HTERT RPE-1 (cell line): ENCODE measurements around the gene SCN3B.
"Not testable (repeated sequence)": the region's sequence is repeated elsewhere in the genome, so short reads cannot be mapped to it uniquely, and the experiment has no call there.

Experiments
- in situ Hi-C: fragments of 300-500 bp; cut with MboI; formaldehyde crosslinking; loops from 4 replicates; pipeline ENCODE4 v1.14.3; 2020; ENCODE audit warnings: low sequenced_read_pairs

The SCN3B gene, protein sequence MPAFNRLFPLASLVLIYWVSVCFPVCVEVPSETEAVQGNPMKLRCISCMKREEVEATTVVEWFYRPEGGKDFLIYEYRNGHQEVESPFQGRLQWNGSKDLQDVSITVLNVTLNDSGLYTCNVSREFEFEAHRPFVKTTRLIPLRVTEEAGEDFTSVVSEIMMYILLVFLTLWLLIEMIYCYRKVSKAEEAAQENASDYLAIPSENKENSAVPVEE

DNA sequence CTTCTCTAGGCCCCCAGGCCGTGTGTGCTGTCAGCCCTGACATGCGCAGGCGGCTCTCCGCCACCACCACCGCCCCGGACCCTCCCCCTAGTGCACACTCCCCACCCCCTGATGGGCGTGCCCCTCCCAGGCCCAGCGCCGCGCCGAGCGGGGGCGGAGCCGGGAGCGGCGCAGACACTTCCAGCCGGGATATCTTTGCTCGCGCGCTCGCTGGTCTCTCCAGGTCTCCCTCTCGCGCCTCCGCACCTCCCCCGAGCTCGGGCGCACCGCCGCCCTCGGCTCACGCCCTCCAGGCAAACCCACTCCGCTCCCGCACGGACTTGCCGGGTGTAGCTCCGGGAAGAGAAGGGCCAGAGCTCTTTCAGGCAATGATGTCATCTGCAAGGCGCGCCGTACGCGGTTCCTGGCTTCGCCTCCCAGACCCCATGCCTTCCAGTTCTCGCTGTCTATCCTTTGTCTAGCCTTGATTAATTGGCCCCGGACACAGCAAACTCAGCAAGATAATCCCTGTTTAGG lies at the start of gene SCN3B:
TSS of gene SCN3B (minus strand) at position 59 of the 516 bp plus-strand sequence. CDS start 823 bp downstream, outside the sequence.
- in situ Hi-C loops: no loop called here

DNA sequence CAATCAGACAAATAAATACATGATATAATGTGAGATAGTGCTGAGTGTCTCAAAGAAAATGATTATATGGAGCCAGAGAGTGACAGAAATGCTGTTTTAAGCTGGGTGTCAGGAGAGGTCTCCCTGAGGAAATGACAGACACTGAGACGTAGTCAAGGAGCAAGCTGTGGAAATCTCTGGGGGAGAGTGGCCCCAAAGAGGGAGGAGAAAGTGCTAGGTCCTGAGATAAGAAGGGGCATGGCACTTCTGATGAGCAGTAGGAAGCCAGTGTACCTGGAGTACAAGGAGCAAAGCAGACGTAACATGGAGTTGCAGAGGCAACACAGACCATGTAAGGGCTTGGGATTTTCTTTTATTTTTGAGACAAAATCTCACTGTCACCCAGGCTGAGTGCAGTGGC lies 48.3 kb upstream of the SCN3B start:
- in situ Hi-C loops: no loop called here

DNA sequence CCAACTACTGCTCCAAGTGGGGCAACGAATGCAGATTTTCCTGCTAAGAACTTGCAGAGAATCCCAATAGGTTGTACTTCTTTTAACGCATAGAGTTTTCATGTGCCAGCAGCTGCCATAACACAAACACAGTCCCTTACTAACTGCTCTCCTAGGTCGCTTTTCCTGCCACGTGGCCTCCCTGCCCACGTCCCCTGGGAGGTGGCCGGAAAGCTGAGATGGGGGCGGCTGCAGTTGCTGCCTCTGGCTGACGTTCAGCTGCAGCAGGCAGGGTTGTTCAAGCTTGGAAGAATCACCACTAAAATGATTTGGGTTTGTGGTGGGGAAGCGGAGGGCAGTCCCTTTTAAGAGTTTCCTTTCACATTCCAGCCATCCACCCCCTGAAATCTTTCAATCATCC lies 47.7 kb upstream of the SCN3B start:
- in situ Hi-C loops: no loop called here

DNA sequence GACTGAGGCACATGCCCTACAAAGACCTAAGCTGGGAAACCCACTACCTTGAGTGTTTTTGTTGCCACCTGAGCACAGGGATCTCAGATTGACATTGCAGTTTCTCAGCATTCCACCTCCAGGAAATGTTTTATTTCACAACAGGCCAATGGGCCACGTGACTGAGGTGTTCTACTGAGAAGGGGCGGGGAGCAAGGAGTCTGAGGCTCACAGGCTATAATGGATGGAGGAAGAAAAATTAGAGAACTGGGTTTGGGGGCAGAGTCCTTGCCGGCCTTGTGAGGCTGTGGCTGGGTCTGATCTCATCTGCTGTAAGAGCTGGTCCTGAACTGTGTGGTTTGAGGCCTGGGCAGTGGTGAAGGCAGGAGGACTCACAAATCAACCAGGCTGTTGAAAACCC lies 46.3 kb upstream of the SCN3B start:
- in situ Hi-C loops: no loop called here

DNA sequence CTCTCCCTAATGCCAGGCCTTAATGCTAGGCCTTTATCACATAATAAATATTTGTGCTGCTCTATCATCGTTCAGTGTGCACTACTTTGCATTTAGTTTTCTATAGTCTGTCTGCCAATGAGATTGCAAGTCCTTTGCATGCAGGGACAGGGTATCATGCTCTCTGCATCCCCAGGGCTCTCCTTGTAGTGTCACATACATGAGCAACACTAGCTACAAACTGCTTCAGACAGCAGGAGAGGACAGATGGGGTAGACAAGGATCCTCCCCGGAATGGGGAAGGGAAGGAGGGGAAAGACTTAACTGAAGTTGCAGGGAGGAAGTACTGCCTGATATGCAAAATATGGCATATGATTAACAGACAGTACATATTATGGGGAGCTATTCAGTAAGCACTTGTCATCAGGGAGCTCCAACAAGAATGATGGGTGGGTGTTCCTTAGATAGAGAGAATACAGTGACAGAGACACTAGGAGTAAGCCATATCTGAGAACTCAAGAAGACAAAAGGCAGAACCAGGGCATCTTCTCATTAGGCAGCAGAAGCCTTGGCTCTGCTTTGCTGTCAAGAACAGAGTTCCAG lies 44.2 kb upstream of the SCN3B start:
- in situ Hi-C loops: no loop called here

DNA sequence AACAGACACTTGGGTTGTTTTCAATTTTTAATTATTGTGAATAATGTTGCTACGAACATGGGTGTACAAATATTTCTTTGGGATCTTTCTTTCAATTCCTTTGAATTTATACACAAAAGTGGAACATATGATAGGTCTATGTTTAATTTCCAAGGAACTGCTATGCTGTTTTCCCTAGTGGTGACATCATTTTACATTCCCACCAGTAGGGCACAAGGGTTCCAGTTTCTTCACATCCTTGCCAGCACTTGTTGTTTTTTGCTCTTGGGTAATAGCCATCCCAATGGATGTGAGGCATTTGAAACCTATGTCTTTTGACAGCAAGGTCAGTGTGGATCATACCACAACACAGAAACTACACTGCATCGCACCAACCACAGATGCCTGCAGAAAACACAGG lies 41.8 kb upstream of the SCN3B start:
- in situ Hi-C loops: no loop called here

DNA sequence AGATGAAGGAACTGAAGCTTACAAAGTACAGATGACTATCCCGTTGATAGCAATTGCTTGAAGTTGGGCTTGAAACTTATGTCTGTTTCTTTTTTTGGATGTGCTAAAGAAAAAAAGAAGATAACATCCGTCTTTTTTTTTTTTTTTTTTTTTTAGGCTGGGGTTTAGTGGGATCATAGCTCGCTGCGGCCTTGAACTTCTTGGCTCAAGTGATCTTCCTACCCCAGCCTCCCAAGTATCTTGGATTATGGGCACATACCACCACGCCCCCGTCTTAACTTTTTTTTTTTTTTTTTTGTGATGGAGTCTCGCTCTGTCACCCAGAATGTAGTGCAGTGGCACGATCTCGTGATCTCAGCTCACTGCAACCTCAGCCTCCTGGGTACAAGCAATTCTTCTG lies 40.8 kb upstream of the SCN3B start:
- in situ Hi-C loops: no loop called here

DNA sequence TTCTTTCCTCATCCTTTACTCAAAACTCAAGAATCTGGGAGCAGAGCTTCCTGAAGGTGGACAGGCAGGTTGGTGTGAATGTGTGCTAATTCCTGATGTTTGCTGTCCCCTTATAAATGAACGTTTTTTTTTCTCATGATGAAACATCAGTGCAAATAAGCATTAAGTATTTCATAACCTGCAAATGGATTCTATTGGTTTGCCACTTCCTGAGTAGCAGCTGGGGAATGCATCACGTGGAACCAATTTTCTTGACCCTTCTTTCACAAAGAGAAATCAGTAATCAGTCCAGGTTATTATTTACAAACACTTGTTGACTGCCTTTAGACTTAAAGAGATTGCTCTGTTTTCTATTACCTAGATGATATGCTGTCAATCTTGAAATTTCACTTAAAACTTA lies 40.1 kb upstream of the SCN3B start:
- in situ Hi-C loops: no loop called here

DNA sequence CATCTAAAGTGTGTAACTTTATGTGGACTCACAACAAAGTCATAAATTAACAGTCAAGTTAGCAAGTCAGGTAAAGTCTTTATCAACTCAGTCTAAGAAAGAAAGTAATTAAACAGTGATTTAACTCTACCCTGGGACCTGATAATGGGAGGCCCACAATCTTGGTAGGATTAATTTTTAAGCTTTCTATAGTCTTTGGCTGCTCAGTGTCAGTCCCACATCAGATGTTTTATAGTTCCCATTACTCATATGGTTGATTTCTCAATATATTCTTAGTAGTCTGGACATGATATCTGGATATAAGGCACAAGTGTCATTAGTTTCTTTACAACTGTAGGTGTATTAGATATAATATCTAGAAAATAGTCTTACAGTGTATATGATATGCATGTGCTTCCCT lies 38.5 kb upstream of the SCN3B start:
- in situ Hi-C loops: no loop called here

DNA sequence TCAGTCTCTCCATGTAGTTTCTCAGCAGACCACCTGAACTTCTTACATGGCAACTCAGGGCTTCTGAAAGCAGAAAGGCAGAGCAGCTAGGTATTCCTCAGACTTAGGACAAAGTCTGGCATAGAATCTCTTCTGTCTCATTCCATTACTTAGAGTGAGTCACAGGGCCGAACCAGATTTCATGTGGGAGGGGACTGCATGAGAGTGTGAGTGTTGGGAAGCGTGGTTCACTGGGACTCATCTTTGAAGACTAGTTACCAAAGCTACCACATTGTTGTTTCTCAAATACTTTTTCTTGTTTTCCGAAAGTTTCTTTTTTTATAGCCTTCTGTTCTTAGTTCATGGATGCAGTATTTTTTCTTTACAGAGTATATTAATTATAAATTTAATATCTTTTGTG lies 36.1 kb upstream of the SCN3B start:
- in situ Hi-C loops: no loop called here

DNA sequence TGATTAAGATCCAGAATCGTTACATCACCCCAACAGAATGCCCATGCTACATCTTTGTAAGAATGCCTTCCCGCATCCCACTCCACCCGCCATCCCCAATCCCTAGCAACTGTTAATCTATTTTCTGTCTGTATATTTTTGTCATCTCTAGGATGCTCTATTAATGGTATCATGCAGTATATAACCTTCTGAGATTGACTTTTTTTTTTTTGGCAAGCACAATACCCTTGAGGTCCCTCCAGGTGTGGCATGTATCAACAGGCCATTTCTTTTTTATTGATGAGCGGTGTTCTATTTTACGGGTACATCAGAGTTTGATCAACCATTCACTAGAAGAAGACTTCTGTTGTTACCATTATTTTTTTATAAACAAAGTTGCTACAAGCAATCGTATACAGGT lies 30.2 kb upstream of the SCN3B start:
- in situ Hi-C loops: no loop called here

DNA sequence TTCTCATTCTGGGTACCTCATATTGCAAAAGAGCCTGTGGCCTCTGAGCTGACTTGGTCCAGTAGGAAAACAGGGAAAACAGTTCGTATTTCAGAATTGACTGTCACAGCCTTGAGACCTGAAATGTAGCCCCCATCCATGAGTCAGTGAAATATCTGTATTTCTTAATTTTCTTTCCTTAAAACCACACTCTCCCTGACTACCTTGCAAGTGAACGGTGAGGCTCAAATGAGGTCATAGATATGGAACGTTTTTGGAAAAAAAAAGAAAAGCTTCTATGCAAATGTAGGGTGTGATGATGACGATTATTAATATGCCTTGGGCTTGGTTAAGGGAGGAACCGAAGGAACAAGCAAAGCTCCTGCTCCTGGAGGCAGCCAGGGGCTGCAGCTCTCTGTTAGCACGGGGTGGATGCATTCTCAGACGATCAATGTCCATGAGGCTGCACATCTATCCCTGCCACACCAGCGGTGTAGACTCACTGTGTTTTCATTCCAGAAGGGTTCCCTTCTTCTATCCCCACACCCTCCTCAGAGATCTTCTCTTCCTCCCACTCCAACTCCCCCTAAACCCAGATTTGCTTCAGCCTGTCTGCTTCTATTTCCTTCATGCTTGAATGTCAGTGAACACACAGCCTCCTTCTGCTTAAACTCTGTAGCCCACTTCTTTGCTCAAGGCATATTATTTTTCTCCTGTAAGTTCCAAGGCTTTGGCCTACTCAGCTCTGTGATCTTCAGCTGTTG lies 29.2 kb upstream of the SCN3B start:
- in situ Hi-C loops: no loop called here

DNA sequence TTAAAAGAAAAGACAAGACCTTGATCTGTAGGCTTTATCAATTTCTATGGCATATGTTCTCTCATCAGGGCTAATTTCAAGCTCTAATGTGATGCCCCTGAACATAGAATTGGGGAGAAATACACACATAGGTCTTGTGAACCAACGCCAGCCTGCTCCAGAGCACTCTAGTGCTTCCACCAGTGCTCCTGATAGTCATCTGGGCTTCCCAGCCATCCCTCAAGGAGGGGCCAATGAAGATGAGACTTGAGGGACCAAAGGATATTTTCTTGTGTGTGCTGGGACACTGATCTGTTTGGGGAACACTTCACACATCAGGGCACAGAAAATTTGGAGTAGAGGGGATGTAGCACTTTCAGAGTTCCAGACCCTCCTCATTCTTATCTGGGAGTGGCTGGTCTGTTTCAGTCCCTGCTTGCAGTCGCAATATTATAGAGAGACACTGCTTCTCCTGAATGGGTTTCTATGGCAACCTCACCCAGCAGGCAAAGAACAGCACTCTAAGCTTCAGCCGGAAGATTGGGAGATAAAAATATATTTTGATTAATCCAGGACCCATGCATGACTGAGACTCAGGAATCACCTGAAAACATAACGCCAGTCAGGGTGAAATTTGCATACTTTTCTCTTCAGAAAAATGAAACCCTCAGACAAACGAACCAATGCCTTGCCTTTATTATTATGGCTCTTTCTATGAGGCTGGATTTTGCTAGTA lies 28.4 kb upstream of the SCN3B start:
- in situ Hi-C loops: no loop called here

DNA sequence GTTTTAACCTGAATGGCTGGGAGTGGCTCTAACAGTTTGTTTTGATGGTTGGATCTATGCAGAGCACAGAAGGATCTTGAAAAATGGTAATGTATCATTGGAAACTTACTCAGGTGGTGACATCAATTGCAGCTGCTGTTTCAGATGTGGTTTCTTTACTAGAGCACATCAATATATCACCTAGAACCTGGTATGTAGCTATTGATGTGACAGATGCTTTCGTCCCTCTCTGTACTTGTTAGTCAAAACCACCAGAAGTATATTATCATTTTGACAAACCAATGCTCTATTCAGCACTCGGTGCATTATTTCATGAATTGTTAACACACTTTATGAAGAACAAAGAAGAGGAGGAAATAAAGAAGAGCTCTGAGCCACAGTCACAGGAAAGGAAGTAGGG lies 26.6 kb upstream of the SCN3B start:
- in situ Hi-C loops: no loop called here

DNA sequence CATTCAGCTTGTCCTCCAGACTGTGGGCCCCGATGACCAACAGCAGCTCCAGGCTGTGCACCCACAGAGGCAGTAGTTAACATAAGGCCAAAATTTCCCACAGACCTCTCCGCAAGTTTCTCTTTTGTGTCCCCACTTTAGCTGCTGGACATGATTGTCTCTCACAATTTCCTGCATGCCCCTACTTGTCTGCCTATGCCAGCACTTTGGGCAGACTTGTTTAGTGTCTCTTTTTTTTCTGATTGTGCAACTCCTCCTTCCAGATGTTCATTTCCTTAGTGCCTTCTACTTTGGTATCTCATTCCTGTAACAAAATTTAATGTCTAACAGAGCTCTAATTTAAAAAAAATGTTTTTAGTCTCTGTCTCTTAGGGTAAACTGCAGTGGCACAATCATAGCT lies 23.8 kb upstream of the SCN3B start:
- in situ Hi-C loops: no loop called here

DNA sequence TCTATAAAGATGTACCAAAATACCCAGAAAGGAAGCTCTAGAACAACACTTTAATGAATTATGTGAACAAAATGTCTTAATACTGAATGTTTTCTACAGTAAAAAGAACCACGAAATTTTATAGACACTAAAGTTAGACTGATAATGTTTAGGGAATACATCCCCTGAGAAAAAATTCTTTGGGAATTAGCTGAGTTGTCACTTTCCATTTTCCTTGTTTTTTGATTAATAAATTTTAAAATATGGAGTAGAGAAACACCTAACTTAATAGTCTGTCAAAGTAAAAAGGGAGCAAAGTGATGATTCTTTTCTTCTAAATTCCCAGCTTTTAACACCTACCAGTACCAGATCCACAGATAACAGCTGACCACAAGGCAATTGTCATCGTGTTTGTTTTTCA lies 23.1 kb upstream of the SCN3B start:
- in situ Hi-C loops: no loop called here

DNA sequence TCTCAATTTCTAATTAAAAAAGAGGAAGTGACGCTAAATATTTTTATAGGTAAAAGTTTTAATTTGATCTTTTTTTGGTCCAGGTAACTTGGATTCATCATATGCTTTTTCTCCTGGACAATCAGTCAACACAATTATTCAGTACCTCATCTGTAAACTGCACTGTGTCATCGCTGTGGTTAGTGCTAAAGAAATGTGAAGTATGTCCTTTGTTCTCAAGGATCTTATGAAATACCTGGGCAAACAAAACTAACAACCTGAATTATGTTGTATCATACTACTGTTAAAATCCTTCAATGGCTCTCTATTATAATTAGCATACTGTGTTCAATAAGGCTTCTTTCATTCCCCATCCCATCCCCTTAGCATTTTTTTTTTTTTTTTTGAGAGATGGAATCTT lies 19.9 kb upstream of the SCN3B start:
- in situ Hi-C loops: no loop called here

DNA sequence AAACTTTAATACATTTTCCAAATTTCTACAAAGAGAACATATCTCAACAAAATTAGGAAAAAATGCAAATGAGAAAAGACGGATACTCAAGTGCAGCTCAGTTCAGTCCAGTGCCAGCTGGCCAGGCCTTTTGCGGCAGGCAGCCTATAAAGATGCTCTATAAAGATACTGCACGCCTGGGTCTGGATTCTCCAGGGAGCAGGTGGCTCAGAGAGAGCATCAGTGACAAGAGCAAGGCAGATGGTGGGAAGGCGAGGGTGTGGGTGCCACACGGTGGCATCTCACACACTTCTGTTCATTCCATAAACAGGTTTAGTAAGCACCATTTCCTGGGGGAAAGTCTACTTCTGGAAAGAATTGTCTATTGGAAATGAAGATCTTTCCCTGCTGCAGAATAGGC lies 18.1 kb upstream of the SCN3B start:
- in situ Hi-C loops: no loop called here

DNA sequence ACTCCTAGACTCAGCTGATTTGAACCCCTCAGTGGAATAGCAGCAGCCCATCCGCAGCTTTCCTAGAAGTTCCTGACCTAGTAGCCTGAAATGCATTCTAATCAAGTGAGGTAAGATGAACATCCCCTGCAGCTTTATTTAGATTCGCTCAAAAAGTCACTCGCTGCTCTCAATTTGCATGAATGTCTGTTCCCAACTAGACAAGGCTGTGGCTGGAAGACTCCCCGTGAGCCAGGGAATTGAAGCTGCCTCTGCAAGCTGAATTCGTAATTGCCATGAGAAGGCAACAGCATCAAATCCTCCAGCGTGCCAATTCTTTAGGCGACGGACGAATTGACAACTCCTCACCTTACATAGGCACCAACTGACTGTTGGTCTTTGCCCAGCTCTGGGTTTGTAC lies 17.1 kb upstream of the SCN3B start:
- in situ Hi-C loops: no loop called here

DNA sequence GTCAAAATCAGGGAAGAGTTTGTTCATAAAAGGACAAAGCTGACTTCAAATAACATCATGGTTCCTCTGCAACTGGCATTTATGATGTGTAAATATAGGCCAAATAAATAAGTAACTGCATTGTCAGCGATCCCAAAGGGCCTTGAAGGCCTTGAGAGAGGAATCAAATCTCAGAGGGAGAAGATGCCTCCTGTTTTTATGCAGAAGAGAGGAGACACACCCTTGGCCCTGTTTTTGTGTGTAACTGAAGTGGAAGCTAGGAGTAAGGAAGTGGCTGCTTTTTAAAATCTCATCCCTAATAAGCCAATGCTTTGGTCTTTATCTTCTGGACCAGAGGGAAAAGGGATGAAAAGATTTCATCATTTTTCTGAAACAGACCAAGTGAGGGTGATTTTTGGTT lies 15.7 kb upstream of the SCN3B start:
- in situ Hi-C loops: no loop called here

DNA sequence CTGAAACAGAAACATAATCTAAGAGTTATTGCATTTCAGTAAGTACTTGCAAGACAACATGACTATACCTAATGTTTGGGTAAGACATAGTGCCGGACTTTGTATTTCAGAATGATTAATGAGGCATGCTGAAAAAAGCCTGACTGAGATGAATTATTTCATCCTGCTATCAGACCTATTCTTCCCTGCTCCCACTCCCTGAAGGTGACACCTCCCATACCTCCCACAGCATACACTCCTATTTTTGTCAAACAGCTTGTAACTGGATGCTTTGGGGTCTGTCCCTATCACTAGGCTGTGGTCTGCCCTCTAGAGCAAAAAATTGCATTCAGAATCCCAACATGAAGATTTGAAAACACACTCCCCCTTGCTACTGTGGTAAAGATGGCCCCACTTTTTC lies 10.9 kb upstream of the SCN3B start:
- in situ Hi-C loops: no loop called here

DNA sequence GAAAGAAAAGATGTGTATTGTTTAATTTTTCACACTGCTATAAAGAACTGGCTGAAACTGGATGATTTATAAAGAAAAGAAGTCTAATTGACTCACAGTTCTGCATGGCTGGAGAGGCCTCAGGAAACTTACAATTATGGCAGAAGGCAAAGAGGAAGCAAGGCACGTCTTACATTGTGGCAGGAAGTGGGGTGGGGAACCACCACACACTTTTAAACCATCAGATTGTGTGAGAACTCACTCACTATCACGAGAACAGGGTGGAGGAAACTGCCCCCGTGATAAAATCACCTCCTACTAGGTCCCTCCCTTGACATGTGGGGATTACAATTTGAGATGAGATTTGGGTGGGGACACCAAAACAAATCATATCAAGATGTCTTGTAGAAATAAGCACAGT lies 5.5 kb upstream of the SCN3B start:
- in situ Hi-C loops: not testable (repeated sequence)
